Measurements from ENCODE around the gene FATE1. TPM values are rescaled to one million over a fixed set of nuclear protein-coding genes. Genes with fewer than 3 reads are reported as not detected.

FATE1 gene
- total RNA-seq, 2 experiments from 2014 or later, result not detected

- no peaks in the 10 kb centered on the region for H4K20me1 ChIP-seq (ENCODE audit: insufficient read depth, low read length)
- ChIA-PET POLR2A (no interaction called here), CTCF (ENCODE audit: unreplicated experiment) (no interaction called here)
- no peak overlapping the region for H3K4me3 ChIP-seq (ENCODE audit: low read depth, low read length, poor library complexity, severe bottlenecking)
- no peaks in the 10 kb centered on the region for H3K4me1 ChIP-seq (ENCODE audit: insufficient read depth, low read length, poor library complexity, severe bottlenecking)
- TF ChIP-seq CTCF (conservative IDR thresholded peaks at IDR 0.05; ENCODE audit: low read length), result no peak
- TF ChIP-seq EZH2phosphoT487 (IDR thresholded peaks at IDR 0.05; ENCODE audit: borderline replicate concordance, low read depth, low read length), result no peak
- no peaks in the 10 kb centered on the region for H3K36me3 ChIP-seq (ENCODE audit: insufficient read depth, low read length)
- H3K4me2 ChIP-seq (ENCODE audit: low read length), result no peak overlapping the region
- intact Hi-C loops (cut with micrococcal nuclease; ENCODE audit: unreplicated experiment), result no loop called here
- no peak overlapping the region for H2AFZ ChIP-seq (ENCODE audit: low read length)
- no peaks in the 10 kb centered on the region for H3K9me3 ChIP-seq (ENCODE audit: low read length)
- no peaks in the 10 kb centered on the region for H3K9me2 ChIP-seq (ENCODE audit: insufficient read depth, low read length)
- H3K79me2 ChIP-seq (ENCODE audit: insufficient read depth, low read depth, low read length), result no peaks in the 10 kb centered on the region
- H3K27ac ChIP-seq (ENCODE audit: low read depth, low read length, poor library complexity, severe bottlenecking), result no peak overlapping the region
- no TSS peak for BruUV-seq (replicated peaks)
- DNase-seq (ENCODE audit: low spot score), result no peak
These were observed 7.4 kb downstream of the FATE1 start for GRCh38 chrX:151723156-151723760.

GRCh38 chrX:151724563-151725337 is 8.9 kb downstream of the FATE1 start:
- intact Hi-C loops (cut with micrococcal nuclease; ENCODE audit: unreplicated experiment), result no loop called here
- CTCF ChIA-PET (ENCODE audit: unreplicated experiment), result no interaction called here
- H2AFZ ChIP-seq (ENCODE audit: low read length), result no peak overlapping the region
- no peaks in the 10 kb centered on the region for H3K9me2 ChIP-seq (ENCODE audit: insufficient read depth, low read length)
- BruUV-seq (replicated peaks), result no TSS peak
- H3K4me1 ChIP-seq (ENCODE audit: insufficient read depth, low read length, poor library complexity, severe bottlenecking), result no peaks in the 10 kb centered on the region
- no peak overlapping the region for H3K4me3 ChIP-seq (ENCODE audit: low read depth, low read length, poor library complexity, severe bottlenecking)
- TF ChIP-seq CTCF (conservative IDR thresholded peaks at IDR 0.05; ENCODE audit: low read length) (no peak), EZH2phosphoT487 (IDR thresholded peaks at IDR 0.05; ENCODE audit: borderline replicate concordance, low read depth, low read length) (no peak)
- no peaks in the 10 kb centered on the region for H3K79me2 ChIP-seq (ENCODE audit: insufficient read depth, low read depth, low read length)
- DNase-seq (ENCODE audit: low spot score), result no peak
- H3K27ac ChIP-seq (ENCODE audit: low read depth, low read length, poor library complexity, severe bottlenecking), result no peak overlapping the region
- no peaks in the 10 kb centered on the region for H3K36me3 ChIP-seq (ENCODE audit: insufficient read depth, low read length)
- no peaks in the 10 kb centered on the region for H4K20me1 ChIP-seq (ENCODE audit: insufficient read depth, low read length)
- no peaks in the 10 kb centered on the region for H3K9me3 ChIP-seq (ENCODE audit: low read length)
- POLR2A ChIA-PET, result no interaction called here
- H3K4me2 ChIP-seq (ENCODE audit: low read length), result no peak overlapping the region

DNA sequence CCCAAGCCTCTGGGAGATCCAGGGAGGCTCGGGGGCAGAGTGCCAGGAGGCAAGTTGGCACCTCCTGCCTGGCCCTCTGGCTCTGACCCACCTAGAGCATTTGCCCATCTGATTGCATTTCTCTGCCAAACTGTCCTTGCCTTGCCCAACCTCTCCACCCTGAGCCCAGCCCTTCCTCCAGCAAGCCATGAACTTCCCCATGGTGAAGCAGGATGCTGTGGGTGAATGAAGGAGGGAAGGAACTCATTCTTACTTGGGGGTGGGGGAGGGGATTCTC is 9.4 kb downstream of the FATE1 start:
- ChIA-PET POLR2A (no interaction called here), CTCF (ENCODE audit: unreplicated experiment) (no interaction called here)
- Histone ChIP-seq H3K27ac (ENCODE audit: low read depth, low read length, poor library complexity, severe bottlenecking) (no peak overlapping the region), H4K20me1 (ENCODE audit: insufficient read depth, low read length) (no peaks in the 10 kb centered on the region), H3K4me1 (ENCODE audit: insufficient read depth, low read length, poor library complexity, severe bottlenecking) (no peaks in the 10 kb centered on the region), H3K79me2 (ENCODE audit: insufficient read depth, low read depth, low read length) (no peaks in the 10 kb centered on the region), H3K4me3 (ENCODE audit: low read depth, low read length, poor library complexity, severe bottlenecking) (no peak overlapping the region), H2AFZ (ENCODE audit: low read length) (no peak overlapping the region), H3K36me3 (ENCODE audit: insufficient read depth, low read length) (no peaks in the 10 kb centered on the region), H3K4me2 (ENCODE audit: low read length) (no peak overlapping the region), H3K9me3 (ENCODE audit: low read length) (no peaks in the 10 kb centered on the region), H3K9me2 (ENCODE audit: insufficient read depth, low read length) (no peaks in the 10 kb centered on the region)
- TF ChIP-seq CTCF (conservative IDR thresholded peaks at IDR 0.05; ENCODE audit: low read length) (no peak), EZH2phosphoT487 (IDR thresholded peaks at IDR 0.05; ENCODE audit: borderline replicate concordance, low read depth, low read length) (no peak)
- DNase-seq (ENCODE audit: low spot score), result no peak
- no TSS peak for BruUV-seq (replicated peaks)
- intact Hi-C loops (cut with micrococcal nuclease; ENCODE audit: unreplicated experiment), result no loop called here
